C4-2B (cell line): ENCODE measurements around the gene SGMS1.

Experiments used
- CTCF ChIP-seq: fragments of 450-650 bp; conservative IDR thresholded peaks from 2 replicates; pipeline ENCODE4 v1.5.1; 2017; ENCODE audit warnings: mild to moderate bottlenecking
- ZFX ChIP-seq: fragments of 450-650 bp; IDR thresholded peaks from 2 replicates; pipeline ENCODE4 v1.6.1; 2017

GRCh38 chr10:50392426-50392825, 231.3 kb downstream of the SGMS1 start:
- TF ChIP-seq CTCF (no peak), ZFX (no peak)
